GM19025 (cell line): ENCODE data around the gene ANKRD1.
"Not testable (repeated sequence)": the region's sequence is repeated elsewhere in the genome, so short reads cannot be mapped to it uniquely, and the experiment has no call there.

ENCODE experiments used
- ATAC-seq: cut with Tn5 transposase; IDR thresholded peaks from one replicate; pipeline ENCODE4 v1.9.1; 2021; ENCODE audit warnings: mild to moderate bottlenecking, low read depth, moderate library complexity; ENCODE audit not compliant: unreplicated experiment

ANKRD1 gene

GRCh38 chr10:90913774-90914420 is 7.0 kb downstream of the ANKRD1 start:
- no peak for ATAC-seq

- ATAC-seq = no peak
Observed at GRCh38 chr10:90912854-90913479, 7.9 kb downstream of the ANKRD1 start.

- ATAC-seq = no peak
Observed at GRCh38 chr10:90912174-90912573, 8.7 kb downstream of the ANKRD1 start.

- no peak for ATAC-seq
Observed at GRCh38 chr10:90911133-90912051, 9.5 kb downstream of the ANKRD1 start.

GRCh38 chr10:90906596-90906995 is 14.3 kb downstream of the ANKRD1 start:
- ATAC-seq = no peak

GRCh38 chr10:90905925-90906324 is 15.0 kb downstream of the ANKRD1 start:
- ATAC-seq = no peak

GRCh38 chr10:90896916-90897315 is 24.0 kb downstream of the ANKRD1 start:
- not testable (repeated sequence) for ATAC-seq

- ATAC-seq = no peak
Observed at GRCh38 chr10:90893190-90893589, 27.7 kb downstream of the ANKRD1 start.

- no peak for ATAC-seq
Observed at GRCh38 chr10:90890347-90890746, 30.5 kb downstream of the ANKRD1 start.

GRCh38 chr10:90889636-90890035 is 31.3 kb downstream of the ANKRD1 start:
- ATAC-seq = no peak

- no peak for ATAC-seq
Observed at GRCh38 chr10:90888387-90888786, 32.5 kb downstream of the ANKRD1 start.

GRCh38 chr10:90887555-90887954 is 33.3 kb downstream of the ANKRD1 start:
- ATAC-seq = no peak

GRCh38 chr10:90885176-90885575 is 35.7 kb downstream of the ANKRD1 start:
- no peak for ATAC-seq

- no peak for ATAC-seq
Observed at GRCh38 chr10:90884431-90884830, 36.5 kb downstream of the ANKRD1 start.

- not testable (repeated sequence) for ATAC-seq
Observed at GRCh38 chr10:90880059-90880719, 40.7 kb downstream of the ANKRD1 start.

GRCh38 chr10:90879062-90879461 is 41.8 kb downstream of the ANKRD1 start:
- ATAC-seq = no peak

- ATAC-seq = no peak
Observed at GRCh38 chr10:90872648-90873020, 48.3 kb downstream of the ANKRD1 start.

GRCh38 chr10:90871766-90872647 is 48.9 kb downstream of the ANKRD1 start, which contains the start of gene RPP30:
Gene RPP30, plus strand, starts transcription at chr10:90871974. Its CDS starts 13 bp downstream, at chr10:90871987.
- peak; percentile 97 for ATAC-seq

GRCh38 chr10:90871279-90871765 is 49.6 kb downstream of the ANKRD1 start:
- peak; percentile 38 for ATAC-seq
